ENCODE results near the gene HGFAC.

The HGFAC gene

DNA sequence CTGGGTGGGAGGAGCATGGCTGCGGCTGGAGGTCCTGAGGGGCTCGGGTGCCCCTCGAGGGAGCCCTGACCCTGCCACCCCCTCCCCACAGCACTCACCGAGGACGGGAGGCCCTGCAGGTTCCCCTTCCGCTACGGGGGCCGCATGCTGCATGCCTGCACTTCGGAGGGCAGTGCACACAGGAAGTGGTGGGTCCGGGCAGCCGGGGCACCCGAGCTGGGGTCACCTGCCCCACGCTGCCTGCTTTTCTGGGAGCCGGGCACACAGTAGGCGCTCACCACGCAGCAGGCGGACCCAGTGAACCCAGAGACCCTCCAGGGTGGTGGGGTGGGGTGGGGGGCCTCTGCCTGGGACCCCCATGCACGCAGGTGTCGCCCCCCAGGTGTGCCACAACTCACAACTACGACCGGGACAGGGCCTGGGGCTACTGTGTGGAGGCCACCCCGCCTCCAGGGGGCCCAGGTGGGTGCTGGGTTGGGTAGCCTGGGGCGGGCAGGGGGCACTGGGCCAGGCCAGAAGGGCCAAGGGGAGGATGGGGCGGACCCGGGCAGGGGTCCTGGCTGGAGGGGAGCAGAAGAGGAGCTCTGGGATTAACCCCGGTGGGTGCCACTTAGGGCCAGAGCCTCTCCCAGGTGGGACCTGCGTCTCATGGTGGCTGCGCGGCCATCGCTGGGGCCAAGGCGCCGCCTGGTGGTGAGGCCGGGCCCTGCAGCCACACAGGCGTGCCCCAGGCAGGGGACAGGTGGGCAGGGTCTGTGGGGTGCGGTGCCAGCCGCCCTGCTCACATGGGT is 1.4 kb downstream of the HGFAC start:
- peak; percentile 25 for DNase-seq (ENCODE audit: low read depth, low spot score)
- no peak overlapping the region for H3K27ac ChIP-seq (ENCODE audit: low read length)
- WGBS (ENCODE audit: insufficient coverage, insufficient read length) = no CpG with 5 or more reads among the region's 36 CpGs

DNA sequence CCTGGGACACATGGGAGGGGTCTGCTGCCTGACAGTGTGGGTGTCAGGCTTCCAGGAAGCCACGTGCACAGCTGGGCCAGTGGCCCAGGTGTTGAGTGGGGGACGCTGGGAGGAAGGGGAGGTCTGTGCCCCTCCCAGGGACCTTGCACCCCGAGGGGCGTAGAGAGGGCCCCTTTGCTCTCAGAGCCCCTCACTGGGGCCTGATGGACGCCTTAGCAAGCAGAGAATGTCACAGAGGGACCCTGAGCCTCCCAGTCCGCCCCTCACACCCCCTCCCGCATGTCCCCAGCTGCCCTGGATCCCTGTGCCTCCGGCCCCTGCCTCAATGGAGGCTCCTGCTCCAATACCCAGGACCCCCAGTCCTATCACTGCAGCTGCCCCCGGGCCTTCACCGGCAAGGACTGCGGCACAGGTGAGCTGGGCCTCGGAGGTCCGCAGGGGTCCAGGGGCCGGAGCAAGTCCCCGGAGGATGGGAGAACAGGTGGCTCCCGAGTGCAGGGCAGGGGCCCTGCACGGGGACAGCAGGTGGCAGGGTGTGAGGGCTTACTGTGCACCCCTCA is 2.1 kb downstream of the HGFAC start:
- Histone ChIP-seq H3K27me3 (ENCODE audit: control insufficient read depth, insufficient read depth, low read length) (no peaks in the 10 kb centered on the region), H3K27ac (ENCODE audit: low read length) (no peak overlapping the region), H3K4me1 (ENCODE audit: control insufficient read depth, insufficient read depth, low read length) (no peaks in the 10 kb centered on the region), H3K36me3 (ENCODE audit: control insufficient read depth, insufficient read depth, low read length) (no peaks in the 10 kb centered on the region; the same call in 1 of the 2 replicates), H3K9me3 (ENCODE audit: control insufficient read depth, insufficient read depth, low read length) (no peaks in the 10 kb centered on the region), H3K4me3 (ENCODE audit: low read length) (no peak overlapping the region)
- WGBS (ENCODE audit: insufficient coverage, insufficient read length) = no CpG with 5 or more reads among the region's 17 CpGs
- DNase-seq (ENCODE audit: low read depth, low spot score) = no peak

More for the DNA sequence above, 1.4 kb downstream of the HGFAC start:
- no peaks in the 10 kb centered on the region for H3K4me1 ChIP-seq (ENCODE audit: control insufficient read depth, insufficient read depth, low read length)
- no peaks in the 10 kb centered on the region for H3K27me3 ChIP-seq (ENCODE audit: control insufficient read depth, insufficient read depth, low read length)
- no peaks in the 10 kb centered on the region for H3K9me3 ChIP-seq (ENCODE audit: control insufficient read depth, insufficient read depth, low read length)
- H3K36me3 ChIP-seq (ENCODE audit: control insufficient read depth, insufficient read depth, low read length) = no peaks in the 10 kb centered on the region
- H3K4me3 ChIP-seq (ENCODE audit: low read length) = no peak overlapping the region

DNA sequence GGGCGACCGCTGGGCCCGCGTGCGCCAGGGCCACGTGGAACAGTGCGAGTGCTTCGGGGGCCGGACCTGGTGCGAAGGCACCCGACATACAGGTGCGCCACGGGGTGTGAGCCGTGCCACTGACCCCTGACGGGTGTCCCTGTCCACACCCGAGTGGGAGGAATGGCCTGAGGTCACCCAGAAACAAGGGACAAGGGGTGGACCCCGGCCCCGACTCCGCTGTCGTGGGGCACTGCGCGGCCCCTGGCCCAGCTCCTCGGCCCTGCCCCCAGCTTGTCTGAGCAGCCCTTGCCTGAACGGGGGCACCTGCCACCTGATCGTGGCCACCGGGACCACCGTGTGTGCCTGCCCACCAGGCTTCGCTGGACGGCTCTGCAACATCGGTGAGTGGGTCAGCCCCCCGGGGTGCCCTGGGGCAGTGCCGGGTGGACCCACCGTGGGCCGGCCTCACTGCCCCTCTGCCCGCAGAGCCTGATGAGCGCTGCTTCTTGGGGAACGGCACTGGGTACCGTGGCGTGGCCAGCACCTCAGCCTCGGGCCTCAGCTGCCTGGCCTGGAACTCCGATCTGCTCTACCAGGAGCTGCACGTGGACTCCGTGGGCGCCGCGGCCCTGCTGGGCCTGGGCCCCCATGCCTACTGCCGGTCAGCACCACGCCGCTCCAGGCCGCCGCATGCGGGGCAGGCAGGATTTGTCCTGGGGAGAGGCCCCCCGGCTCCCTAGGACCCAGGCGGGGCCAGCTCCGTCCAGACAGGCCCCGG is 2.8 kb downstream of the HGFAC start:
- Histone ChIP-seq H3K27me3 (ENCODE audit: control insufficient read depth, insufficient read depth, low read length) (no peaks in the 10 kb centered on the region), H3K27ac (ENCODE audit: low read length) (no peak overlapping the region), H3K4me3 (ENCODE audit: low read length) (no peak overlapping the region), H3K36me3 (ENCODE audit: control insufficient read depth, insufficient read depth, low read length) (no peaks in the 10 kb centered on the region; the same call in 1 of the 2 replicates), H3K4me1 (ENCODE audit: control insufficient read depth, insufficient read depth, low read length) (no peaks in the 10 kb centered on the region), H3K9me3 (ENCODE audit: control insufficient read depth, insufficient read depth, low read length) (no peaks in the 10 kb centered on the region)
- no CpG with 5 or more reads among the region's 56 CpGs for WGBS (ENCODE audit: insufficient coverage, insufficient read length)
- no peak for DNase-seq (ENCODE audit: low read depth, low spot score)

DNA sequence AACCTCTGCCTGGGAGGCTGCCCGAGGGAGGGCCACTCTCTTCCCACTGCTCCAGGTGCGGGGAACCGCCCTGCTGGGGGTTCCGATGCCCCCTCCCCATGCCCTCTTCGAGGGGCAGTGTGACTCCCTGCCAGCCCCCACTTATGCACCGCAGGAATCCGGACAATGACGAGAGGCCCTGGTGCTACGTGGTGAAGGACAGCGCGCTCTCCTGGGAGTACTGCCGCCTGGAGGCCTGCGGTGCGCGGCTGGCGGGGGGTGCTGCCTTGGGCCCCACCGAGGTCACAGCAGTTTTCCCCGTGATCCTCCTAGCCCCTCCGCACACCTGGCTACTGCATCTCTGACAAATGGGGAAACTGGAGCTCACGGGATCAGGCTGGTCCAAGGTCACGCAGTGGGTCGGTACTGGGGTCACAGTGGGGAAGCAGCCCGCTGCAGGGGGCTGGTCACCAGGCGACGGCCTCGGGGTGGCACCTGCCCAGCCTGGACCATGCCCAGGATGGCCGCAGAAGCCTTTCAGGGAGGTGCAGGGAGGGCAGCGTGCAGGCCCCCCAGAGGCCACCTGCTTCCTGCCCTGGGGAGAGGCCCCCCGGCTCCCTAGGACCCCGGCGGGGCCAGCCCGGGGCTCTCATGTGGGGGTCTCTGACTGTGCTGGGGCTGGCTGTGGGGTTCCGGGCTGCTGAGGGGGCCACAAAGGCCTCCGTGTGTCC is 3.5 kb downstream of the HGFAC start:
- Histone ChIP-seq H3K27ac (ENCODE audit: low read length) (no peak overlapping the region), H3K4me3 (ENCODE audit: low read length) (no peak overlapping the region), H3K36me3 (ENCODE audit: control insufficient read depth, insufficient read depth, low read length) (no peaks in the 10 kb centered on the region; the same call in 1 of the 2 replicates), H3K4me1 (ENCODE audit: control insufficient read depth, insufficient read depth, low read length) (no peaks in the 10 kb centered on the region), H3K9me3 (ENCODE audit: control insufficient read depth, insufficient read depth, low read length) (no peaks in the 10 kb centered on the region), H3K27me3 (ENCODE audit: control insufficient read depth, insufficient read depth, low read length) (no peaks in the 10 kb centered on the region)
- no CpG with 5 or more reads among the region's 34 CpGs for WGBS (ENCODE audit: insufficient coverage, insufficient read length)
- DNase-seq (ENCODE audit: low read depth, low spot score) = no peak

DNA sequence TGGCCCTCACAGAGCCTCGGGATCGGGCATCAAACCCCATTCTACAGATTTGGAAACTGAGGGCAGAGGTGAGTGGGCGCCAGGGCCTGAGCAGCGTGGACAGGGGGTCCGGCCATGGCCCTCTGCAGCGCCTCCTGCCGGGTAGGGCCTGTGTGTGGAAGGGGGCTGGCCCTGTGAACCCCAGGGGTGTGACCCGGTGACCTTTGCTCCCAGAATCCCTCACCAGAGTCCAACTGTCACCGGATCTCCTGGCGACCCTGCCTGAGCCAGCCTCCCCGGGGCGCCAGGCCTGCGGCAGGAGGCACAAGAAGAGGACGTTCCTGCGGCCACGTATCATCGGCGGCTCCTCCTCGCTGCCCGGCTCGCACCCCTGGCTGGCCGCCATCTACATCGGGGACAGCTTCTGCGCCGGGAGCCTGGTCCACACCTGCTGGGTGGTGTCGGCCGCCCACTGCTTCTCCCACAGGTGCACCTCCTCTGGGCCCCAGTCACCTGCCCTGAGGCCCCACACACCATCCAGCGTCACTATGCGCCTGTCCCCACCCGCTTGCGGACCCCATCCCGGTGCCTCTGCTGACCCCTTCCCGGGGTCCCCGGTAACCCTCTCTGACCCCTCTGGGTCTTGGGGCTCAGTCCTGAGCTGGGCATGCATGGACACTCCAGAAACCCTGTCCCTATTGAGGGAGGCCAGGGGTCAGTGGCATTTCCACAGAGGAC is 4.2 kb downstream of the HGFAC start:
- no CpG with 5 or more reads among the region's 34 CpGs for WGBS (ENCODE audit: insufficient coverage, insufficient read length)
- no peak overlapping the region for H3K4me3 ChIP-seq (ENCODE audit: low read length)
- no peaks in the 10 kb centered on the region for H3K4me1 ChIP-seq (ENCODE audit: control insufficient read depth, insufficient read depth, low read length)
- no peaks in the 10 kb centered on the region for H3K9me3 ChIP-seq (ENCODE audit: control insufficient read depth, insufficient read depth, low read length)
- DNase-seq (ENCODE audit: low read depth, low spot score) = no peak
- H3K27ac ChIP-seq (ENCODE audit: low read length) = no peak overlapping the region
- H3K27me3 ChIP-seq (ENCODE audit: control insufficient read depth, insufficient read depth, low read length) = no peaks in the 10 kb centered on the region
- H3K36me3 ChIP-seq (ENCODE audit: control insufficient read depth, insufficient read depth, low read length) = no peaks in the 10 kb centered on the region; the same call in 1 of the 2 replicates

DNA sequence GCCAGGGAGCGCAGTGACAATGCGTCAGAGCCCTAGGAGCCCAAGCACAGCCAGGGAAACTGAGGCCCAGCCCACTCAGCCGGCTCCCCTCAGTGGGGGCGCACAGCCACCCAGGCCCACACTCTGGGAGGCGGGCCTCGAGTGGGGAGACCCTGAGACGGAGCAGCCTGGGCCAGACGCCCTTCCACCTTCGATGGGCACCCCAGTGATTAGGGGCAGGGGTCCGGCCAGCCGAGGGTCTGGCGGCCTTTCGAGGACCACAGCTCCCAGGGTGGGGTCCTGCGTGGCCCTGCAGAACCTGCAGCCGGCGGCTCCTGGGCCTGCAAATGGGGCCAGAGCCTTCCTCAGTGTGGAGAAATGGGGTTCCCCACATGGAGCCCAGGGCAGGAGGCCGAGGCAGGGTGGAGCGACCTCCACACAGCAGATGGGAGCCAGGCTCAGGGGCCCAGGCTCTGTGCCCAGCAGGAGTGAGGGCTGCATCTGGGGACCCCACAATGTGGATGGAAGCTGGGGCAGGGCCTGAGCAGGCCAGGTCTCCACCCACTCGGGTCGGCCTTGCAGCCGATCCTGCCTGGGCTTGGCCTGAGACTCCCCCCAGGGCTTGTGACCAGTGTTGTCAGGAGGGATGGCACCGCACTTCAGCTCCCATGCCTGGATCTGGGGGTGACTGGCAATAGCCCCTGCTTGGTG is 5.0 kb downstream of the HGFAC start:
- H3K9me3 ChIP-seq (ENCODE audit: control insufficient read depth, insufficient read depth, low read length) = no peaks in the 10 kb centered on the region
- H3K4me1 ChIP-seq (ENCODE audit: control insufficient read depth, insufficient read depth, low read length) = no peaks in the 10 kb centered on the region
- no CpG with 5 or more reads among the region's 22 CpGs for WGBS (ENCODE audit: insufficient coverage, insufficient read length)
- no peaks in the 10 kb centered on the region; the same call in 1 of the 2 replicates for H3K36me3 ChIP-seq (ENCODE audit: control insufficient read depth, insufficient read depth, low read length)
- H3K27me3 ChIP-seq (ENCODE audit: control insufficient read depth, insufficient read depth, low read length) = no peaks in the 10 kb centered on the region
- DNase-seq (ENCODE audit: low read depth, low spot score) = no peak
- H3K4me3 ChIP-seq (ENCODE audit: low read length) = no peak overlapping the region
- H3K27ac ChIP-seq (ENCODE audit: low read length) = no peak overlapping the region

DNA sequence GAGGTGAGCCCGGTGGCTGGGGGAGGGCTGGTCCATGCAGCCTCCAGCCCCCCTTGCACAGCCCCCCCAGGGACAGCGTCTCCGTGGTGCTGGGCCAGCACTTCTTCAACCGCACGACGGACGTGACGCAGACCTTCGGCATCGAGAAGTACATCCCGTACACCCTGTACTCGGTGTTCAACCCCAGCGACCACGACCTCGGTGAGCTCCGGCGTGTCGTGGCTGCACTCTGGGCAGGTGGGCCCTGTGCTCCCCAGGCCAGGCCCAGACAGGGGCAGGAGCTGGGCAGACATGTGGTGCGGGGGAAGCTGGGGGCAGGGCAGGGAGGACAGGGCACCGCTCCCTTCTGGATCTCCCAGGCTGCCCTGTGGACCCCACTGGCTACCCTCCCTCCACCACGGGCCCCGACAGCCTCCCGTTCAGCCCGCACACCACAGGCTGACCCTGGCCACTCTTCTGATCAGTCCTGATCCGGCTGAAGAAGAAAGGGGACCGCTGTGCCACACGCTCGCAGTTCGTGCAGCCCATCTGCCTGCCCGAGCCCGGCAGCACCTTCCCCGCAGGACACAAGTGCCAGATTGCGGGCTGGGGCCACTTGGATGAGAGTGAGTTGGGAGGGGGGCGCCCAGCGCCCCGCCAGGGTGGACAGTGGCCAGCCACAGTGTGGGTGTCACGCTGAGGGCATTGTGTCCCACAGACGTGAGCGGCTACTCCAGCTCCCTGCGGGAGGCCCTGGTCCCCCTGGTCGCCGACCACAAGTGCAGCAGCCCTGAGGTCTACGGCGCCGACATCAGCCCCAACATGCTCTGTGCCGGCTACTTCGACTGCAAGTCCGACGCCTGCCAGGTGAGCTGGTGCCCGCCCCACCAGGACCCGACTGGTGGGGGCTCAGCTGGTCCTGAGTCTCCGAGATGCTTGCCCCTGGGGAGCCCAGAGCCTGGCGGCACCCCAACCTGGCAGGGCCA is 5.9 kb downstream of the HGFAC start:
- WGBS (ENCODE audit: insufficient coverage, insufficient read length) = no CpG with 5 or more reads among the region's 53 CpGs
- Histone ChIP-seq H3K27ac (ENCODE audit: low read length) (no peak overlapping the region), H3K4me1 (ENCODE audit: control insufficient read depth, insufficient read depth, low read length) (no peaks in the 10 kb centered on the region), H3K36me3 (ENCODE audit: control insufficient read depth, insufficient read depth, low read length) (no peaks in the 10 kb centered on the region; the same call in 1 of the 2 replicates), H3K4me3 (ENCODE audit: low read length) (no peak overlapping the region), H3K27me3 (ENCODE audit: control insufficient read depth, insufficient read depth, low read length) (no peaks in the 10 kb centered on the region), H3K9me3 (ENCODE audit: control insufficient read depth, insufficient read depth, low read length) (no peaks in the 10 kb centered on the region)
- DNase-seq (ENCODE audit: low read depth, low spot score) = no peak

DNA sequence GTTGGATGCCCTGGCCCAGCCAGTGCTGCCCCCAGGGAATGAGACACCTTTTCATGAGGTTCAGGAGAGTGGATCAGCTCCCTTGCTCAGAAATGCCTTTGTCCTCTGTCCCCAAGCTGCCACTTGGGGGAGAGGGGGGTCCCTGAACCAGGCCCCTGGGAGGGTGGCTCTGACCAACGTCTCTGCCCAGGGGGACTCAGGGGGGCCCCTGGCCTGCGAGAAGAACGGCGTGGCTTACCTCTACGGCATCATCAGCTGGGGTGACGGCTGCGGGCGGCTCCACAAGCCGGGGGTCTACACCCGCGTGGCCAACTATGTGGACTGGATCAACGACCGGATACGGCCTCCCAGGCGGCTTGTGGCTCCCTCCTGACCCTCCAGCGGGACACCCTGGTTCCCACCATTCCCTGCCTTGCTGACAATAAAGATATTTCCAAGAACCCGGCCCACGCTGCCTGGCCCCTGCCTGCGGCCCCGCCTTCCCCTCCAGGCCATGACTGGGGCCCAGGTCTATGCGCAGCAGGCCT is 7.3 kb downstream of the HGFAC start:
- H3K36me3 ChIP-seq (ENCODE audit: control insufficient read depth, insufficient read depth, low read length) = no peaks in the 10 kb centered on the region; the same call in 1 of the 2 replicates
- no peak overlapping the region for H3K27ac ChIP-seq (ENCODE audit: low read length)
- H3K4me3 ChIP-seq (ENCODE audit: low read length) = no peak overlapping the region
- WGBS (ENCODE audit: insufficient coverage, insufficient read length) = no CpG with 5 or more reads among the region's 21 CpGs
- H3K9me3 ChIP-seq (ENCODE audit: control insufficient read depth, insufficient read depth, low read length) = no peaks in the 10 kb centered on the region
- H3K27me3 ChIP-seq (ENCODE audit: control insufficient read depth, insufficient read depth, low read length) = no peaks in the 10 kb centered on the region
- DNase-seq (ENCODE audit: low read depth, low spot score) = no peak
- no peaks in the 10 kb centered on the region for H3K4me1 ChIP-seq (ENCODE audit: control insufficient read depth, insufficient read depth, low read length)

Measured in iPS DF 6.9 (cell line).